HG03571 (cell line): ENCODE data around the gene CRTC3.
"Not testable (repeated sequence)": the region's sequence is repeated elsewhere in the genome, so short reads cannot be mapped to it uniquely, and the experiment has no call there.

Experiments used
- ATAC-seq: cut with Tn5 transposase; IDR thresholded peaks from one replicate; pipeline ENCODE4 v1.9.1; 2021; ENCODE audit not compliant: unreplicated experiment

The CRTC3 gene

GRCh38 chr15:90647326-90647725 lies 117.6 kb downstream of the CRTC3 start:
- ATAC-seq: no peak

GRCh38 chr15:90648137-90649070 lies 118.7 kb downstream of the CRTC3 start:
- ATAC-seq: peak; percentile 60

GRCh38 chr15:90650117-90650955 lies 120.6 kb downstream of the CRTC3 start:
- no peak for ATAC-seq

- ATAC-seq: no peak
Measured at GRCh38 chr15:90650956-90651689, 121.4 kb downstream of the CRTC3 start.

GRCh38 chr15:90654233-90655136 lies 124.8 kb downstream of the CRTC3 start:
- no peak for ATAC-seq

- peak; percentile 26 for ATAC-seq
Measured at GRCh38 chr15:90657520-90658172, 127.9 kb downstream of the CRTC3 start.

GRCh38 chr15:90659481-90659880 lies 129.8 kb downstream of the CRTC3 start:
- ATAC-seq: no peak

GRCh38 chr15:90660195-90660998 lies 130.7 kb downstream of the CRTC3 start:
- peak; percentile 45 for ATAC-seq

DNA sequence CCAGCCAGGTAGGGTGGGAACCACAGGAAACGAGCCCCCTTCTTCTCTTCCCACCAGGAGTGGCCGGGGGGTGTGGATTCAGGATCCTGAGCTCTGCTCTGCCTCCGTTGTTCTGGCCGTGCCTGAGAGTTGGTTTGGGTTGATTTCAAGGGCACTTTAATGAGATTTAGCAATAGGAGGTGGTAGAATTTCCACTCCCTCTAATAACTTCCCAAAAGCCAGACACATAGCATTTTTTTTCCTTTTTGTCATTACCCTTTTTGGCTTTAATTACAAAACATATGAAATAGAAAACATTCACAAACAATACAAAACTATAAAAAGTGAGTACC lies 131.2 kb downstream of the CRTC3 start:
- ATAC-seq: not testable (repeated sequence)

DNA sequence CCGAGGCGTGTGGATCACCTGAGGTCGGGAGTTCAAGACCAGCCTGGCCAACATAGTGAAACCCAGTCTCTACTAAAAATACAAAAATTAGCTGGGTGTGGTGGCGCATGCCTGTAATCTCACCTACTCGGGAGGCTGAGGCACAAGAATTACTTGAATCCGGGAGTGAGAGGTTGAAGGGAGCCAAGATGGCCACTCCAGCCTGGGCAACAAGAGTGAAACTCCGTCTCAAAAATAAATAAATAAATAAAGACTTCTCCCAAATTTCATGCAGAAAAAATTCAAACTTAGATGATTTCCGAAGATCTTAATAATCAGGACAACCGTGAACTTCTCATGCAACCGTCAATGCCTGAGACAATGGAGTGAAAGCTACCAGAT lies 134.3 kb downstream of the CRTC3 start:
- ATAC-seq: not testable (repeated sequence)

DNA sequence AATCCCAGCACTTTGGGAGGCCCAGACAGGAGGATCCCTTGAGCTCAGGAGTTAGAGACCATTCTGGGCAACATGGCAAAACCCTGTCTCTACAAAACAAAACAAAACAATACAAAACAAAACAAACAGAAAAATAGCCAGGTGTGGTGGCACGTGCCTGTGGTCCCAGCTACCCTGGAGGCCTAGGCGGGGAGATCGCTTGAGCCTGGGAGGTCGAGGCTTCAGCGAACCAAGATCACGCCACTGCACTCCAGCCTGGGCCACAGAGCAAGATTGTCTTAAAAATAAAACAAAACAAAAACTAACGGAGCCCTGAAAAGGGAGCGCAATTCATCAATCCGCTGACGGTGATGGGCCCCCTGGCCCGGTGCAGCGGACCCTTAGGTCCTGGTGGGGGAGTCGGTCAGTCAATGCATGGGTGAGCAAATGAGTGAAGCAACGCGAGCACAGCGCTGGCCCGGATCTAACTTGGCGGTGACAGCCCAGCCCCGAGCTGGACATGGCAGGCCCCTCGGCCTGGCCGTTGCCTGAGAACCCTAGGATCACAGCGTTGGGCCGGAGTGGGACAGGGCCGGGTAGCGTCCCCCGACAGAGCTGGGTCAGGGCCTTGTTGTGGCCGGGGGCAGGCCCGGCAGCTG lies 135.0 kb downstream of the CRTC3 start:
- no peak for ATAC-seq

- peak; percentile 61 for ATAC-seq
Measured at GRCh38 chr15:90665288-90666134, 135.8 kb downstream of the CRTC3 start.

DNA sequence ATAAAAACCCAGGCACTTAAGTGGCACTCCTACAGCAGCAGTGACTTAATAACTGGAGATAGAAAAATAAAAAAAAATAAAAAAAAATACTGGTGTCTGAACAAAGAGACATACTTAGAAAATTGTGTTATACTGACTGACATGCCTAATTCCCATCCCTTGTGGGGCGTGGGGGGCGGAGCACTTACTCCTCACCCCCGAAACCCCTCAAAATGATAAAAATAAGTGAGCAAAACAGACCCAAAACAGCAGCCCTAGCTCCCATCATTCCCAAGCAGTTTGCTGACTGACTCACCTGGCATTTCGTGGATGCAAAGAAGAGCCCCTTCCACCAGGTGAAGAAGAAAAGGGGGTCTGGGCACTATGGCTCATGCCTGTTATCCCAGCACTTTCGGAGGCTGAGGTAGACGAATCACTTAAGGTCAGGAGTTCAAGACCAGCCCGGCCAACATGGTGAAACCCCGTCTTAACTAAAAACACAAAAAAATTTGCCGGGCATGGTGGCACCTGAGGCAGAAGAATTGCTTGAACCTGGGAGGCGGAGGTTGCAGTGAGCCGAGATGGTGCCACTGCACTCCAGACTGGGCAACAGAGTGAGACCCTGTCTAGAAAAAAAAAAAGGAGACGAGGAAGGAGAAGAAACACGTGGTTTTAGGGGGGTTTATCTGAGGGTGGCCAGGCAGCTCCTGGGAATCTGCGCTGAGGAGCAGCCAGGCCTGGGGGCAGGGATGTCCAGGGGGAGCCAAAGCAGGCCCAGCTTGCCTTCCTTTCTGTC lies 136.6 kb downstream of the CRTC3 start:
- ATAC-seq: no peak

DNA sequence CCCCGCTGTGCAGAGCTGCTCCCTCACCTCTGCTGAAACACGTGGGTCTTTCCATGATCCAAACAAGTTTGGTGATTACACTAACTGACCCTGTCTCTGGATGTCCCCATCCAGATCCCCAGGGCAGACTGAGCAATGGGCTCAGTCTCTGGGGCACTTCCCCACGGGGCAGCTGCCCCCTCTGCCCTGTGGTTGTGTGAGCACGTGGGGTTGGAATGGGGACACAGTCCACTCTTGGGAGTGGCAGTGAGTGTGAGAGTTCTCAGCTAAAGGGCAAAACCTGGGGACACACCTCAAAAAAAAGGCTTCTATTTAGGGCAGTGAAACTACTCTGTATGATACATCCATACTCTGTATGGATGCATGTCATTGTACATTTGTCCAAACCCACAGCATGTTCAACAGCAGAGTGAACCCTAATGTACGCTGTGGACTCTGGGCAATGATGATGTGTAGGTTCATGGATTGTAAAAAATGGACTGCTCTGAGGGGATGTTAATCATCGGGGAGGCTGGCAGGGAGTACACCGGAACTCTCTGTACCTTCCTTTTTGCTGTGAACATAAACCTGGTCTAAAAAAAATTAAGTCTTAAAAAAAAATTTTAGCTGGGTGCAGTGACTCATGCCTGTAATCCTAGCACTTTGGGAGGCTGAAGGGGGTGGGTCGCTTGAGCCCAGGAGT lies 137.5 kb downstream of the CRTC3 start:
- ATAC-seq: no peak

GRCh38 chr15:90667755-90668345 lies 138.1 kb downstream of the CRTC3 start:
- not testable (repeated sequence) for ATAC-seq

GRCh38 chr15:90670631-90671030 lies 140.9 kb downstream of the CRTC3 start:
- not testable (repeated sequence) for ATAC-seq
